ENCODE data around the gene CXCL17. TPM values are rescaled to one million over a fixed set of nuclear protein-coding genes. Genes with fewer than 3 reads are reported as not detected.
"Not testable (repeated sequence)": the region's sequence is repeated elsewhere in the genome, so short reads cannot be mapped to it uniquely, and the experiment has no call there.

Gene CXCL17
- total and polyA plus RNA-seq, 2 donors: 1.7 to 10.8 TPM

DNA sequence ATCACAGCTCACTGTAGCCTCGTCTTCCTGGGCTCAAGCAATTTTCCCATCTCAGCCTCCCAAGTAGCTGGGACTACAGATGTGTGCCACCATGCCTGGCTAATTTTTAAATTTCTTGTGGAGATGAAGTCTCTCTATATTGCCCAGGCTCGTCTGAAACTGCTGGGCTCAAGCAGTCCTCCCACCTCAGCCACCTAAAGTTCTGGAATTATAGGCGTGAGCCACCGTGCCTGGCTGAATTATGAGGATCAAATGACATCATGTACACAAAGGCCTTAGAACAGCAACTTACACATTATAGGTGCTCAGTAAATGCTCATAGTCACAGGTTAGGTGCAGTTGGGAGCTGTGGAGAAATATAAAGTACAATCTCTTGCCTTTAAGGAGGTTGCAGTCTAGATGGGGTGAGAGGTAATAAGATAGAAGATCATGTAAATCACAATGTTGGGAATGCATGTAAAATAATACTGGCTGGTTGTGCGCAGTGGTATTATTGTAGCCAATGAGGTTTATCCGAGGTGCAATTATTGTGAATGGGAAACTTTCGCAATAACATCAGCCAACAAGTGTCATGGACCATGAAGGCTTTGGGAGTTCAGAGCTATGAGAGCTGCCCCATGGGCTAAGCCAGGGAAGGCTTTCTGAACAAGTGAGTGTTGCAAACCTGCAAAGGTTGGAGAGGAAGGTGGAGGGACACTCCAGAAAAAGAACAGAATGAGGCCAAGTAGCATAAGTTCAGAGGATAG, 29.8 kb upstream of the CXCL17 start:
- WGBS: 80% methylated on average over 7 of the region's 7 CpGs
- Histone ChIP-seq H3K4me3 (ENCODE audit: low read depth, low read length) (no peak overlapping the region), H3K36me3 (ENCODE audit: insufficient read depth) (no peaks in the 10 kb centered on the region), H3K27ac (ENCODE audit: low read depth) (no peak overlapping the region), H3K4me1 (ENCODE audit: insufficient read depth) (peaks cover 2% of the 10 kb centered on the region)
- no peak for DNase-seq (ENCODE audit: extremely low spot score)

DNA sequence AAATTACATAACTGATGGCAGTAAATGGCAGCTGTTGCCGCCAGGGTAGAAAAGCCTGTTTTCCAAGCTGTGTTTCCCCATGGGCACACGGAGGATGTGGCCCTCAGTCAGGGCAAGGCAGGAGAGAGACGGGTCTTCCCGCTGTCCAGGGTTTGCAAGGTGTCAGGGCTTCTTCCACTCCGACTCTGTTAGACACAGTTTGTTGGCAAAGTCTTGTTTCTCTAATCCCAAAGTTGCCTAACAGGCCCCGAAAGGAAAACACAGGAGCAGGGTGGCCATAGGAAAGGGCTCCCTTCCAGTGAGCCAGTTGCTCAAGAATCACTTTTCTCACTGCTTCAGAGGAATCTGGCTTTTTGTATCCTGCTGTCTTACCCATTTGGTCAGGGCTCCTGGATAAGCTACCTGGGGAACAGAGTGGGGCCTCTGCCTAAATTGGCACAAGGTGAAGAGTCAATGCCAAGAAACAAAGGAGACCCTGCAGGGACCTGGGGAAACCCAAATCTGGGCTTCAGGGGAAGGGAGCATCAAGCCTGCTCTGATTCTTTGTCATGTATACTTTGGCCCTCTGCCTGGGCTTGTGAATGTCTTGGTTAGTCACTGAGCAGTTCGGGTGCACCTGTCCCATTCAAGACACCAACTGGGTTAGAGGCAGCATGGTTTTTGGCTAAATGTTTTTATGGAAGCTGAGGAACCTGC, 29.0 kb upstream of the CXCL17 start:
- Histone ChIP-seq H3K4me3 (ENCODE audit: low read depth, low read length) (no peak overlapping the region), H3K36me3 (ENCODE audit: insufficient read depth) (no peaks in the 10 kb centered on the region), H3K4me1 (ENCODE audit: insufficient read depth) (peaks cover 2% of the 10 kb centered on the region), H3K27ac (ENCODE audit: low read depth) (no peak overlapping the region)
- DNase-seq (ENCODE audit: extremely low spot score): no peak
- WGBS: 58% methylated on average over 7 of the region's 7 CpGs

- no peak overlapping the region for H3K4me3 ChIP-seq (ENCODE audit: low read depth, low read length)
- H3K4me1 ChIP-seq (ENCODE audit: insufficient read depth): peaks cover 2% of the 10 kb centered on the region
- H3K27ac ChIP-seq (ENCODE audit: low read depth): no peak overlapping the region
- no peak for DNase-seq (ENCODE audit: extremely low spot score)
- WGBS: 64% methylated on average over 8 of the region's 8 CpGs
- H3K36me3 ChIP-seq (ENCODE audit: insufficient read depth): no peaks in the 10 kb centered on the region
These were observed 26.8 kb upstream of the CXCL17 start for GRCh38 chr19:42469311-42470235.

DNA sequence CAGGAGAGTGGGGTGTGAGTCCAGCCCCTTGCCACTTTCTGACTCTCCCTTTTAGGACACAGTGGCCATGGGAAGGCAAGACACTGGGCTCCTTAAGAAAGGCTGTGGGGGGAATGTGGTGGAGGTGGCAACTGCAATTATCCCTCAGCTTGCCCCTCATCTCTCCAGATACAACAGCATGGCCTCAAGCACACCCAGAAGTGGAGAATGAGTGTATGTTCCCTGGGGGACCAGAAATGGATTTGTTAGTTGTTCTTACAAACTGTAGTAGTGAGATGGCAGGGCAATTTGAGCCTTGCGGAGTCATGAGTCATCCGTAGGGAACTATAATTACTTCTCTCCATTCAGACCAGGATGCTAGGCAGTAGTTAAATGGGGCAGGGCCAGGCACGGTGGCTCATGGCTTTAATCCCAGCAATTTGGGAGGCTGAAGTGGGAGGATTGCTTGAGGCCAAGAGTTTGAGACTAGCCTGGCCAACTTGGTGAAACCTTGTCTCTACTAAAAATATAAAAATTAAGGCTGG, 25.6 kb upstream of the CXCL17 start:
- WGBS: 54% methylated on average over 3 of the region's 3 CpGs
- no peak overlapping the region for H3K4me3 ChIP-seq (ENCODE audit: low read depth, low read length)

DNA sequence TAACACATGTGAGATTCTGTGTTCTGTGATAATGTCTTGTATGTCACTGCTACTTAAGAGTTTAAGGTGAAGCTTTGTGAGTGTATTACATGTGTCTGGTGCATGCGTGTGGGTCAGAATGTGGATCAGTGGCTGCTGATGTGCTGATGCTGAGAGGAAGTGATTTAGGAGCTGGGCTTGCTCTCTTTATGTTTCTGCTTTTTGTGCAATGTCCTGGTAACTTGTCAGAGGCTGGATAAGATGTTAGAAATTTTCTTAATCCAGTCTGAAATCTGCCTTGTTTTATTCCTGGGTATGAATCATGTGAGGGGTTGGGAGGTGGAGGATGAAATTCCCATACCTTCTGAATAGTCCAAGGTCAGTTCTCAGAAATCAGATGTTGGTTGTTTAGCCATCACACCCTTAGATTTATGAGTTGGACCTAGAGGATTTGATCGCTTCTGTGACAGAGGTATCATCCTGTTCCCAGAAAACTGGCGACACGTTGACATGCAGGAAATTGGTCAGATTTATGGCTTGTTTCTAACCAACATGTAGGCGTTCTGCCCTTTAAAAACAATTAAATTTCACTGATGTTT, 24.5 kb upstream of the CXCL17 start:
- no peak for DNase-seq (ENCODE audit: extremely low spot score)
- Histone ChIP-seq H3K4me3 (ENCODE audit: low read depth, low read length) (no peak overlapping the region), H3K36me3 (ENCODE audit: insufficient read depth) (no peaks in the 10 kb centered on the region), H3K27ac (ENCODE audit: low read depth) (no peak overlapping the region), H3K4me1 (ENCODE audit: insufficient read depth) (peaks cover 2% of the 10 kb centered on the region)
- WGBS: 53% methylated on average over 5 of the region's 5 CpGs

More for the DNA sequence above, 25.6 kb upstream of the CXCL17 start:
- Histone ChIP-seq H3K36me3 (ENCODE audit: insufficient read depth) (no peaks in the 10 kb centered on the region), H3K4me1 (ENCODE audit: insufficient read depth) (peaks cover 2% of the 10 kb centered on the region), H3K27ac (ENCODE audit: low read depth) (no peak overlapping the region)
- no peak for DNase-seq (ENCODE audit: extremely low spot score)

- H3K4me3 ChIP-seq (ENCODE audit: low read depth, low read length): no peak overlapping the region
These were observed 23.9 kb upstream of the CXCL17 start for GRCh38 chr19:42466521-42467182.

GRCh38 chr19:42465827-42466280, 23.1 kb upstream of the CXCL17 start:
- no peak overlapping the region for H3K4me3 ChIP-seq (ENCODE audit: low read depth, low read length)
- H3K27ac ChIP-seq (ENCODE audit: low read depth): no peak overlapping the region
- DNase-seq (ENCODE audit: extremely low spot score): no peak
- H3K36me3 ChIP-seq (ENCODE audit: insufficient read depth): no peaks in the 10 kb centered on the region
- no peaks in the 10 kb centered on the region for H3K4me1 ChIP-seq (ENCODE audit: insufficient read depth)
- WGBS: 70% methylated on average over 5 of the region's 5 CpGs

More at GRCh38 chr19:42466521-42467182, 23.9 kb upstream of the CXCL17 start:
- Histone ChIP-seq H3K36me3 (ENCODE audit: insufficient read depth) (no peaks in the 10 kb centered on the region), H3K27ac (ENCODE audit: low read depth) (no peak overlapping the region), H3K4me1 (ENCODE audit: insufficient read depth) (peaks cover under 1% of the 10 kb centered on the region)
- DNase-seq (ENCODE audit: extremely low spot score): no peak
- WGBS: 39% methylated on average over 5 of the region's 5 CpGs

- DNase-seq (ENCODE audit: extremely low spot score): no peak
- Histone ChIP-seq H3K36me3 (ENCODE audit: insufficient read depth) (no peaks in the 10 kb centered on the region), H3K4me1 (ENCODE audit: insufficient read depth) (no peaks in the 10 kb centered on the region), H3K4me3 (ENCODE audit: low read depth, low read length) (no peak overlapping the region), H3K27ac (ENCODE audit: low read depth) (no peak overlapping the region)
- 77% methylated on average over 4 of the region's 4 CpGs for WGBS
These were observed 19.1 kb upstream of the CXCL17 start for GRCh38 chr19:42461700-42462324.

DNA sequence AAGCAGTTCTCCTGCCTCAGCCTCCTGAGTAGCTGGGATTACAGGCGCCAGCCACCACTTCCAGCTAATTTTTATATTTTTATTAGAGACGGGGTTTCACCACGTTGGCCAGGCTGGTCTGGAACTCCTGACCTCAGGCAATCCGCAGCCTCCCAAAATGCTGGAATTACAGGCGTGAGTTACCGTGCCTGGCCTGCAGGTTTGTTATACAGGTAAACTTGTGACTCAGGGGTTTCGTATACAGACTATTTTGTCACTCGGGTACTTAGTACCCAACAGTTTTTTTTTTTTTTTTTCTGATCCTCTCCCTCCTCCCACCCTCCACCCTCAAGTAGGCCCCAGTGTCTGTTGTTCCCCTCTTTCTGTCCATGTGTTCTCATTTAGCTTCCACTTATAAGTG, 18.5 kb upstream of the CXCL17 start:
- H3K27ac ChIP-seq (ENCODE audit: low read depth); DNase-seq (ENCODE audit: extremely low spot score); H3K4me1 ChIP-seq (ENCODE audit: insufficient read depth); H3K4me3 ChIP-seq (ENCODE audit: low read depth, low read length); H3K36me3 ChIP-seq (ENCODE audit: insufficient read depth): not testable (repeated sequence)
- 79% methylated on average over 8 of the region's 8 CpGs for WGBS

- no peaks in the 10 kb centered on the region for H3K36me3 ChIP-seq (ENCODE audit: insufficient read depth)
- no peak overlapping the region for H3K4me3 ChIP-seq (ENCODE audit: low read depth, low read length)
- WGBS: 87% methylated on average over 2 of the region's 2 CpGs
- no peak for DNase-seq (ENCODE audit: extremely low spot score)
- no peak overlapping the region for H3K27ac ChIP-seq (ENCODE audit: low read depth)
- H3K4me1 ChIP-seq (ENCODE audit: insufficient read depth): no peaks in the 10 kb centered on the region
These were observed 17.2 kb upstream of the CXCL17 start for GRCh38 chr19:42459926-42460325.

- Histone ChIP-seq H3K4me3 (ENCODE audit: low read depth, low read length) (no peak overlapping the region), H3K27ac (ENCODE audit: low read depth) (no peak overlapping the region), H3K4me1 (ENCODE audit: insufficient read depth) (no peaks in the 10 kb centered on the region), H3K36me3 (ENCODE audit: insufficient read depth) (no peaks in the 10 kb centered on the region)
- DNase-seq (ENCODE audit: extremely low spot score): no peak
- 74% methylated on average over 1 of the region's 1 CpG for WGBS
These were observed 12.9 kb upstream of the CXCL17 start for GRCh38 chr19:42455621-42456081.

DNA sequence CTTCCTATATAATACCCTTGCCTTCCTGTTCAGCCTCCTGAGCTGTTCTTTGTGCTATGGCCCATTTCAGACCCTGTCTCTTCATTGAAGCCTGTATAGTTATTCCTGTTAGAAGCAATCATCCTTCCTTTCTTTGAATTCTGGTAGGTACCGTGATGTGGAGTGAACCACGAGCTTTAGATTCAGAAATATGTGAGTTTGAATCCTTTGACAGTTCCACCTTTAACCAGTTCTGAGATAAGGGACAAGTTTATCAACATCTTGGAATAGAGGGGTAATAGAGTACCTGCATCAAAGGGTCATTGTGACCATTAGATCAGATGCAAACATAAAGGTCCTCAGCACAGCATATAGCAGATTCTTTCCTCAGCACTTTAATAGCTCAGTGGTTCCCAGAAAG, 12.3 kb upstream of the CXCL17 start:
- H3K4me1 ChIP-seq (ENCODE audit: insufficient read depth): no peaks in the 10 kb centered on the region
- no peaks in the 10 kb centered on the region for H3K36me3 ChIP-seq (ENCODE audit: insufficient read depth)
- DNase-seq (ENCODE audit: extremely low spot score): no peak
- no peak overlapping the region for H3K4me3 ChIP-seq (ENCODE audit: low read depth, low read length)
- no peak overlapping the region for H3K27ac ChIP-seq (ENCODE audit: low read depth)
- WGBS: 76% methylated on average over 2 of the region's 2 CpGs
